HK-2 (cell line): ENCODE measurements around the gene TRABD2A.
A peak's percentile ranks its signal among the peaks of the same experiment; 100 is the strongest.

Experiments
- DNase-seq: peaks from one replicate; pipeline ENCODE4 v3.0.0-alpha.2; 2018; ENCODE audit not compliant: unreplicated experiment

Gene TRABD2A

GRCh38 chr2:84904717-84905174 is 23.9 kb upstream of the TRABD2A start:
- peak; percentile 56 for DNase-seq

DNA sequence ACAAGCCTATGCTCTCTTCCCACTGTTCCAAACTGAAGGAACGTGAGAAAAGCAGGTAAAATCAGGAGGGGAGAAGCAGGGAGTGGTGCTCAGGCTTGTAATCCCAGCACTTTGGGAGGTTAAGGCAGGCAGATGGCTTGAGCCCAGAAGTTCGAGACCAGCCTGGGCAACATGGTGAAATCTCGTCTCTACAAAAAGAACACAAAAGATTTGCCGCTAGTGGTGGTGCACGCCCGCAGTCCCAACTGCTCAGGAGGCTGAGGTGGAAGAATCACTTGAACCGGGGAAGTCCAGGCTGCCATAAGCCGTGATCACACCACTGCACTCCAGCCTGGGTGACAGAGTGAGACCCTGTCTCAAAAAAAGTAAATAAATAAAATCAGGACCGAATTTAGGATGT is 23.3 kb upstream of the TRABD2A start:
- no peak for DNase-seq

GRCh38 chr2:84902526-84902925 is 21.6 kb upstream of the TRABD2A start:
- no peak for DNase-seq

DNA sequence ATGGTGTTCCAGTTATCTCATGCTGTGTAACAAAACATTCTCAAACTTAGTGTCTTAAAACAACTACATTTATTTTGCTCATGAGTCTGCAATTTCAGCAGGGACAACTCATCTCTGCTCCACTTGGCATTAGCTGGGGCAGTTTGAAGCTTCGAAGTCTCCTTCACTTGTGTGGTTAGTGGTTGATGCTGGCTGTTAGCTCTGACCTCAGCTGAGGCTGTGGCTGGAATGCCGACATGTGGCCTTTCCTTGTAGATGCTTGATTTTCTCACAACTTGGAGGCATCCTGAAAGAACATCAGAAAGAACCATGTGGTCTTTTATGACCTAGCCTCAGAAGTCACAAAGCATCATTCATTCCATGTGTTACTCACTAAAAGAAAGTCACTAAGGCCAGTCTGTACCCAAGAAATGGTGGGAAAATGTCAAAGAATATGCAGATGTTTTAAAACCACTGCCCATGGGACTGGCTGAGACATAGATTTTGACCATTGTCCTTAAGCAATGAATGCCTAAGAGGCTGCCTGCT is 20.8 kb upstream of the TRABD2A start:
- DNase-seq: peak; percentile 26

DNA sequence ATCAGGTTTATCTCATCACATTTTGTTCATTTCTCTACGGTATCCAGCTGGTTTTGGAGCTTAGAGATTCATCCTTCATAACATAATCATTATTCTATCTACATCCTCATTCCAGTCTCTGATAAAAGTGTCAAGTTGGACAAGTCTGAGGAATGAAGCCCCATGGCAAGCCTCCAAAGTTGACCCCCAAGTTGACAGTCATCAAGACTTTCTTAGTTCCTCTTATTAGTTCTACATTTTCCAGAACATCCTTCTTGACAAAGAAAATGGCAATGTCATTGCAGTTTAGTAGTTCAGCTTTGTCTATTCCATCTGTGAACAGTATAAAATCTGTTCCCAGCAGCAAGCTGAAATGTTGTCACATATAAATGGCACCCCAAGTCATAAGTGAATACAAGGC is 20.1 kb upstream of the TRABD2A start:
- DNase-seq: no peak

DNA sequence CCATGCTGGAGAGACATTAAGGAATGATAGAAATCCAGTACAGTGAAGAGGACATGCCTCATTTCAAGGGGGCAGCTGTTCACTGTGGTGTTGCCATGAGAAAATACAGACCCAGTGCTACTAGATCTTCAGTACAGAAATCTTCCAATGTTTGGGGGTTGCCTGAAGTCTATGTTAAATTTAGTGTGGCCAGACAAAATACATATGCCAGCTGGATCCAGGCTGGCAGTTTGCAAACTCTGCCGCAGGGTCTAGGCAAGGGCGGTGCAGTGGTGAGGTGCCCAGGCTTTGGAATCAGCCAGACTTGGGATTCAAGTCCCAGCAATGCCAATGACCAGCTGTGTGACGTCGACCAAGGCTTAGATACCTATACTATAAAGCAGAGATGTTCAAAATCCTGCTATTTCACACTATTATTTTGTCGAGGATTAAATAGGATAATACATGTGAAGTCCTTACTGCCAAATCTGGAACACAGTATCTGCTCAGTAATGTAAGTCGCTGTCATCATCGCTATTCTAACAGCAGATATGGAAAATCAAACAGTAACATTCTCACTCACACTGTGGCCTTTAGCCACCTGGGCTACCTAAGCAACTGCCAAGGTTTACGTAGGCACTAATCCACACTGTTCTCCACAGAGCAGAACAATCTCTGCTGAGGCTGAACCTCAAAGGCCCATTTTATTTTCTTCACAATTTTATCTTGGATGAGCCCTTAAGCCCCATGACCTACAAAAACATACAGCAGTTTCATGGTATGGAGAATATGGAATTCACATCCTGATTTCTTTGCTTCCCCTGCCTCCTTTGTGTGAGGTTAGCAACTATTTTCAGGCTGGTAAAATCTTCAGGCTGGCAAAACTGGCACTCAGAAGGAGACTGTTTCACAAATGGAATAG is 18.7 kb upstream of the TRABD2A start:
- DNase-seq: no peak

DNA sequence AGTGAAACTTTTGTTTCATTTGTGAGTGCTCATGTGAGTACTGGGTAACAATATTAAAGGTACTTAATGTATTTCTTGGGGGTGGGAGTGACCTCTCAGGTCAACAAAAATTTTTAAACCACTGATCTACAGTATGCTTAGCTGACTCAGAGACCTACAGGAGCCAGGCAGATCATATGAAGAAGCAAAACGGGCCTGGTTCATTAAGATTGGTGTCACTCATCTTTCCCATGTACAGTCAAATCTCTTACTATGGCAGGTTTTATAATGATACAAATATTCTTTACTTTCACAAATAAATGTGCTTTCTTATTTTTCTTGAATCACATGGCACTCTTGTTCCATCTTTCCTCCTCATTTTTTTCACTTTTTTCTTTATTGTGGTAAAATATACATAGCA is 16.9 kb upstream of the TRABD2A start:
- no peak for DNase-seq

GRCh38 chr2:84896567-84896966 is 15.7 kb upstream of the TRABD2A start:
- no peak for DNase-seq

DNA sequence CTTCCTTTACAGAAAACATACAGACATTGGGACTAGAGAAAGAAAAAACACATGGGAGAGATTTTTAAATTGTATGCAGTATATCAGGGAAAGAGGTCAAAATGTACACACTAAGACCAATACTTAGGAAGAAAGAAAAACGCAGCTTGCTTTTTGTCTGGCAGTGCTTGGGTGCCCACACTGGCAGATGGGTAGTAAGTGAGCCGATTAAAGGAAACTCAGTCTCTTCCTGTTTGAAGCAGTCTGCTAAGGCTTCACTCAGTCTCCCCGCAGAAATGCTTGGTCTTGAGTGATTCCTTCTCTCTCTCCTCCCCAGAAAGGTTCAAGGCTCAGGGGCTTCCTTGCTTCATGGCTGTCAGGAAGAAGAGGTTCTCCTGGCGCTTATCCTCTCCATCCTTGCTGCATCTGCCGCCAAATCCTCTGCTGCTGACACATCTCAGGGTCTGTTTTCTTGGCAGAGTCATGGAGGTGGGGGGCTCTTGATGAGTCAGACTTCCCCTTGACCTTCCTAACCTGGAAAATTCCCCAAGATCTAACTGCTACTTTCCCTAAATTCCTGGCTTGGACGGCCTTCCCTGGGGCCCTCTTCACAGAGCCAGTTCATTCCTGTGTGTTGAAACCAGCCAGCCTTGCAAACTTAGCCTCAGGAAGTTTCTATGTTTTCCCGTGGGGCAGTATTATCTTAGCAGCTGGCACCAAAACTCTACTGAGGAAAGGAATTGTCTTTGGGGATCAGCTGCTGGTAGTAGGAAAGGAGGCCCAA is 14.1 kb upstream of the TRABD2A start:
- peak; percentile 20 for DNase-seq

DNA sequence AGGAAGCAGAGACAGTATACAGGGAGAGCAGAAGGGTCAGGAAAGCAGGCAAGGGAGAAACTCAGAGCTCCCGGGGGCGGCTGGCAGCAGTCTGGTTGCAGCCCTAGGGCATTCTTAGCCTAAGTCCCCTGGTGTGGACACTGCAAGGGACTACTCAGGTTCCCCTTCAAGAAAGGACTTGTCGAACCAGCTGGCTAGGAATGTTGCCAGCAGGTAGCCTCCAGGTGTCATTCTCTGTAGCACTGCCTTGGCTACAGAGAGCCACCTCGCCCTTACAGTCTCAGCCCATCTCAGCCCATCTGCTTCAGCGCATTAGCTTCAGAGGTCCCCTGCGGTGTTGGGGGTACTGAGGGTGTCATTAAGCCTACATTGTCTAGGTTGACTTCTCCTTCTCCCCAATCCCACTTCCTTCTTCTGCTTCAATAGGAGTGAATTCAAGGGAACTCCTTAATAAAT is 13.3 kb upstream of the TRABD2A start:
- no peak for DNase-seq

DNA sequence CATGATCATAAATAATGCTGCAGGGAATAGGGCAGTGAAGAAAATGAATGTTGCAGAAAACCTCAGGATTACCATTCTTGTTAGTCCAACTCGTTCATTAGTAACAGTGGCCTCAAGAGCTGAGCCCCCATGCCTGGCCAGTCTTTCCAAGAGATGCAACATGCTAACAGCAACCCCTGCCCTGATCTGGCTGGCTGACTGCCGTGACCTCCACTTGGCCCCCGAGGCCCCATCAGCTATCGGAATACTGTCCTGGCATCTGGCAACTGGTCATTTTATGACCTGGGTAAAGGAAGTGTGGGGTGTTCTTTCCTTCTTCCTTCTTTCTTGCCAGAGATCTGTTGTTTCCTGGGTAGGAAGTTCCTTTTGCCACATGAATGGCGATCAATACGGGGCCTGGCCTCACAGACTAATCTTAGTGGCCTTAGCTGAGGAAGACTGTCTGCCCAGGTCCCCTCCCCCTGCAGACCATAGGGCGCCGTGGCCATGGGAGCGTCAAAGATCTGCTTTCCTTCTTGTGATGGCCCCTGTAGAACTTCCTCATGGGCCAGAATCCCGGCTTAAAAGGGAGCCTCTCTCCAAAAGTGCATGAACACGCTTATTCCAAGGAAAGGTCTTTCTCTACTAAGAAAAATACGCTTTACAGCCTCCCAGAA is 10.6 kb upstream of the TRABD2A start:
- DNase-seq: no peak

- DNase-seq: no peak
Observed at GRCh38 chr2:84889332-84889731, 8.4 kb upstream of the TRABD2A start.

GRCh38 chr2:84888401-84889276 is 7.8 kb upstream of the TRABD2A start:
- no peak for DNase-seq

GRCh38 chr2:84886791-84887190 is 5.9 kb upstream of the TRABD2A start:
- no peak for DNase-seq

- DNase-seq: no peak
Observed at GRCh38 chr2:84885111-84885510, 4.2 kb upstream of the TRABD2A start.

GRCh38 chr2:84884449-84884848 is 3.6 kb upstream of the TRABD2A start:
- no peak for DNase-seq

DNA sequence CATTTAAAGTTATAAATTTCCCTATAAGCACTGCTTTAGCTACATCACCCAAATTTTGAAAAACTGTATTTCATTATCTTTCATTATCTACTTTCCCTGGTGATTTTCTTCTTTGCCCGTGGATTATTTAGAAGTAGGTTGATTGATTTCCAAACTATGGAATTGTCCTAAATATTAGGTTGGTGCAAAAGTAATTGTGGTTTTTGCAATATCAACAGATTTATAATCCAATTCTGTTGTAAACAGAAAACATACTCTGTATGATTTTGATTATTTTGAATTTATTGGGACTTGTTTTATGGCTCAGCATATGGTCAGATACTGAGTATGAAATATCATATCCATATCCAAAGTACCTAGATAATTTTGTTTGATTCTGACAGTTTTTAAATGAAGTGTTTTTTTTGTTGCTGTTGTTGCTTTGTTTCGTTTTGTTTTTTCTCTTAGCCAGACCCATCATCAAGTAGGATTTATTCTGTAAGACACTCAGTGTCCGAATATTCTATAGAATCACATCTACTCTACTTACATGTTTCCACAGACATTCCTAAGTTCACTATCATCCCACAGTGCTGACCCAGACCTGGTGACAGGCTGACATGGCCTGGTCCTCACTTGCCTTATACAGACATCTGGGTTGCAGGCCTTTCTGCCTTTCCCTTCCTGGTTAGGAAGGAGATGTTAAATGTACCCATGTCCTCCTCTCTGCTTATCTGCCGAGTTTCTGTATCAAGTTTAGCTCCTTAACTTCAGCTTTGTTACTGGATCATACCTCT is 2.1 kb upstream of the TRABD2A start:
- DNase-seq: no peak

DNA sequence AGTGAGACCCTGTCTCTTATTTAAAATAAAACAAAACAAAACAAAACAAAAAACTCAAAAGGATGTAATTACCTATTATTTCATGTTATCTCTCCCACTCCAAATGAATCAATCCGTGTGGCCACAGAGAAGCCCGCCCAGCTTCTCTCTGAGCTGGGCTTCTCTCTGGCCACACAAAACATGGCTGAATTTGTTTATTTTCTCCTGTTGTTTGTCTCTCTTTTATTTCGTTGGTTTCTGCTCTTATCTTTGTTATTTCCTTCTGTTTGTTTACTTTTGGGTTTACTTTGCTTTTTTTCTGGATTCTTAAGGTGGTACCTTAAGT is 1.5 kb upstream of the TRABD2A start:
- no peak for DNase-seq

GRCh38 chr2:84881581-84882413 is 913 bp upstream of the TRABD2A start:
- peak; percentile 79 for DNase-seq

DNA sequence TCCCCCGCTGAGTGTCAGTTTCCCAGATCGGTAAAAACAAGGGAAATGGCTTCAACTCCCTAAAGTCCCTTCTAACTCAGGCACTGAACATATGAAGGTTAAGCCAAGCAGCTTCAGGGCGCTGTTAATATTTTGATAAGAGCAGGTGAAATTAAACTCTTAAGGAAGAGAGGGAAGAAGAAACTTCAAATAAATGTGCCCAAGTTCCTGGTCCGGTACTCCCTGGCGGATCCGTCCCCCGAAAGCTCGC is 564 bp downstream of the TRABD2A start:
- no peak for DNase-seq
